H1 (cell line): Measurements from ENCODE around the gene FRRS1L. TPM values are rescaled to one million over a fixed set of nuclear protein-coding genes. Genes with fewer than 3 reads are reported as not detected.

Experiments used
- CTCF ChIA-PET: fragments of 300-600 bp; sonication (Branson Sonifier 250); formaldehyde crosslinking; loops from one replicate; lab custom pipeline; 2021; ENCODE audit not compliant: partially characterized antibody; lab: Charles Lee
- POLR2A ChIA-PET: fragments of 300-600 bp; sonication (Branson Sonifier 250); formaldehyde crosslinking; loops from one replicate; lab custom pipeline; 2021; ENCODE audit warnings: inconsistent platforms; ENCODE audit not compliant: partially characterized antibody; lab: Charles Lee
- DNase-seq, 2 experiments: peaks; one replicate each; pipeline versions ENCODE4 v3.0.0 to v3.0.0-alpha.2; 2010 to 2022; ENCODE audit warnings: low spot score in 2 of 2, low read depth in 1 of 2, mixed read lengths in 1 of 2
- FAIRE-seq: peaks from 2 replicates; lab custom pipeline; 2011; peaks lifted over from hg19 to GRCh38; lab: Jason Lieb, UNC
- H2AFZ ChIP-seq: 2 replicates; pipeline ENCODE4 v1.8.1; 2012; ENCODE audit warnings: low read length, inconsistent platforms
- H2AK5ac ChIP-seq: 2 replicates; pipeline ENCODE4 v1.6.1; 2013; ENCODE audit warnings: low read depth, low read length
- H2BK120ac ChIP-seq: replicated peaks from 2 replicates; pipeline ENCODE3; 2013; ENCODE audit warnings: low read depth, low read length, inconsistent platforms
- H2BK12ac ChIP-seq: 2 replicates; pipeline ENCODE4 v1.6.1; 2013; ENCODE audit warnings: low read depth, low read length
- H2BK15ac ChIP-seq: 2 replicates; pipeline ENCODE4 v1.6.1; 2013; ENCODE audit warnings: low read length
- H2BK20ac ChIP-seq: 2 replicates; pipeline ENCODE4 v1.6.1; 2013; ENCODE audit warnings: low read length
- H2BK5ac ChIP-seq: 2 replicates; pipeline ENCODE4 v1.6.1; 2013; ENCODE audit warnings: low read depth, low read length
- H3K14ac ChIP-seq: 2 replicates; pipeline ENCODE4 v1.6.1; 2013; ENCODE audit warnings: inconsistent platforms; ENCODE audit not compliant: insufficient read length
- H3K18ac ChIP-seq: 2 replicates; pipeline ENCODE4 v1.6.1; 2013; ENCODE audit warnings: low read length; ENCODE audit errors: extremely low read depth
- H3K23ac ChIP-seq: 2 replicates; pipeline ENCODE4 v1.6.1; 2013; ENCODE audit warnings: inconsistent platforms; ENCODE audit not compliant: insufficient read length
- H3K23me2 ChIP-seq: 2 replicates; pipeline ENCODE4 v1.6.1; 2013; ENCODE audit warnings: low read depth, low read length
- H3K27ac ChIP-seq: 2 replicates; pipeline ENCODE4 v1.6.1; 2011; ENCODE audit warnings: low read depth, low read length, inconsistent platforms
- H3K27me3 ChIP-seq, 4 experiments: replicated peaks in 1 of 4; 1 replicate in 1 of 4; 2 replicates in 3 of 4; pipeline versions ENCODE4 v1.6.1 to v1.8.1; 2011 to 2013; ENCODE audit warnings: low read length in 3 of 4, mild to moderate bottlenecking in 3 of 4, inconsistent platforms in 2 of 4, mixed read lengths in 2 of 4, moderate library complexity in 1 of 4; ENCODE audit not compliant: control insufficient read depth in 3 of 4, insufficient read depth in 3 of 4; ENCODE audit errors: extremely low read depth in 1 of 4
- H3K36me3 ChIP-seq, 4 experiments: 2 replicates each; pipeline versions ENCODE4 v1.6.1 to v1.8.1; 2011 to 2013; ENCODE audit warnings: mild to moderate bottlenecking in 4 of 4, low read length in 3 of 4, moderate library complexity in 2 of 4, control low read depth in 1 of 4, inconsistent platforms in 1 of 4; ENCODE audit not compliant: insufficient read depth in 4 of 4, control insufficient read depth in 2 of 4
- H3K4ac ChIP-seq: replicated peaks from 2 replicates; pipeline ENCODE3; 2013; ENCODE audit warnings: low read length, low read depth, mixed read lengths, inconsistent platforms; ENCODE audit not compliant: insufficient read length
- H3K4me1 ChIP-seq, 4 experiments: replicated peaks in 1 of 4; 1 replicate in 1 of 4; 2 replicates in 3 of 4; pipeline versions ENCODE4 v1.6.1 to v1.8.1; 2011 to 2013; ENCODE audit warnings: low read length in 3 of 4, inconsistent platforms in 2 of 4, mixed read lengths in 1 of 4; ENCODE audit not compliant: insufficient read depth in 4 of 4, control insufficient read depth in 3 of 4
- H3K4me2 ChIP-seq, 2 experiments: 2 replicates each; pipeline versions ENCODE4 v1.6.1 to v1.8.1; 2011 to 2013; ENCODE audit warnings: low read depth in 2 of 2, low read length in 2 of 2, control low read depth in 1 of 2, inconsistent platforms in 1 of 2, mild to moderate bottlenecking in 1 of 2; ENCODE audit not compliant: insufficient read depth in 1 of 2
- H3K4me3 ChIP-seq, 4 experiments: fragments of 200-600, 300-600 bp in 1 of 4; sonication (generic), shearing (Covaris generic), sonication (Bioruptor Twin) in 1 of 4; 2 replicates each; pipeline versions ENCODE4 v1.5.1 to v1.8.1; 2011 to 2016; ENCODE audit warnings: low read length in 4 of 4, low read depth in 3 of 4, control low read depth in 2 of 4, inconsistent platforms in 2 of 4, mild to moderate bottlenecking in 2 of 4, mixed read lengths in 1 of 4, moderate library complexity in 1 of 4; ENCODE audit not compliant: insufficient read depth in 2 of 4; ENCODE audit errors: extremely low read depth in 1 of 4
- H3K56ac ChIP-seq: replicated peaks from 2 replicates; pipeline ENCODE3; 2013; ENCODE audit warnings: low read depth, mild to moderate bottlenecking, mixed read lengths, low read length, inconsistent platforms; ENCODE audit not compliant: insufficient read length
- H3K79me1 ChIP-seq: 2 replicates; pipeline ENCODE4 v1.6.1; 2013; ENCODE audit warnings: low read depth, low read length, control low read depth
- H3K79me2 ChIP-seq, 2 experiments: 2 replicates each; pipeline versions ENCODE4 v1.6.1 to v1.8.1; 2012 to 2013; ENCODE audit warnings: low read length in 2 of 2, mild to moderate bottlenecking in 2 of 2, inconsistent platforms in 1 of 2; ENCODE audit not compliant: insufficient read depth in 2 of 2, control insufficient read depth in 1 of 2
- H3K9ac ChIP-seq, 4 experiments: replicated peaks in 1 of 4; 1 replicate in 1 of 4; 2 replicates in 3 of 4; pipeline versions ENCODE4 v1.6.1 to v1.8.1; 2011 to 2013; ENCODE audit warnings: low read depth in 3 of 4, low read length in 3 of 4, control low read depth in 2 of 4, mild to moderate bottlenecking in 2 of 4, moderate library complexity in 2 of 4, inconsistent platforms in 1 of 4; ENCODE audit errors: extremely low read depth in 1 of 4
- H3K9me3 ChIP-seq, 2 experiments: 2 replicates each; pipeline versions ENCODE4 v1.6.1 to v1.8.1; 2012 to 2013; ENCODE audit warnings: mild to moderate bottlenecking in 2 of 2, moderate library complexity in 2 of 2, control low read depth in 1 of 2, inconsistent platforms in 1 of 2, low read depth in 1 of 2, low read length in 1 of 2, mixed read lengths in 1 of 2; ENCODE audit not compliant: insufficient read depth in 2 of 2
- H4K20me1 ChIP-seq, 2 experiments: replicated peaks in 1 of 2; 2 replicates each; pipeline versions ENCODE3 to v1.8.1; 2011 to 2013; ENCODE audit warnings: inconsistent platforms in 2 of 2, low read length in 2 of 2, mild to moderate bottlenecking in 1 of 2; ENCODE audit not compliant: insufficient read depth in 2 of 2, control insufficient read depth in 1 of 2
- H4K5ac ChIP-seq: 2 replicates; pipeline ENCODE4 v1.6.1; 2013; ENCODE audit warnings: low read length, low read depth, mixed read lengths, inconsistent platforms; ENCODE audit not compliant: insufficient read length
- H4K8ac ChIP-seq: 2 replicates; pipeline ENCODE4 v1.8.0; 2013; ENCODE audit warnings: mild to moderate bottlenecking, moderate library complexity, low read length, inconsistent platforms; ENCODE audit not compliant: insufficient read depth; ENCODE audit errors: extremely low read depth
- H4K91ac ChIP-seq: replicated peaks from 2 replicates; pipeline ENCODE3; 2013; ENCODE audit warnings: low read length, mixed read lengths, inconsistent platforms; ENCODE audit not compliant: insufficient read length
- BACH1 ChIP-seq: IDR thresholded peaks from 2 replicates; pipeline ENCODE4 v1.6.1; 2012; ENCODE audit warnings: low read length, improper control_type of control experiment
- CHD1 ChIP-seq: IDR thresholded peaks from 2 replicates; pipeline ENCODE4 v1.6.1; 2012; ENCODE audit warnings: low read depth, low read length, improper control_type of control experiment
- GTF2F1 ChIP-seq: IDR thresholded peaks from 2 replicates; pipeline ENCODE4 v1.6.1; 2012; ENCODE audit warnings: low read depth, low read length, improper control_type of control experiment, borderline replicate concordance
- HDAC6 ChIP-seq: IDR thresholded peaks from one replicate; pipeline ENCODE4 v1.7.1; 2012; ENCODE audit warnings: low read depth, mild to moderate bottlenecking, inconsistent platforms, low read length, moderate library complexity
- KDM1A ChIP-seq: fragments of 200-600, 300-600 bp; sonication (generic); IDR thresholded peaks from 2 replicates; pipeline ENCODE4 v1.7.1; 2016; ENCODE audit warnings: mild to moderate bottlenecking, low read length, borderline replicate concordance
- POU5F1 ChIP-seq: IDR thresholded peaks from 2 replicates; pipeline ENCODE4 v1.6.1; 2011; ENCODE audit warnings: low read depth, mild to moderate bottlenecking, low read length, moderate library complexity
- RFX5 ChIP-seq: IDR thresholded peaks from 2 replicates; pipeline ENCODE4 v1.6.1; 2011; ENCODE audit warnings: low read depth, low read length, improper control_type of control experiment, borderline replicate concordance
- SP2 ChIP-seq: IDR thresholded peaks from 2 replicates; pipeline ENCODE4 v1.6.1; 2012; ENCODE audit warnings: mild to moderate bottlenecking, low read length, inconsistent platforms
- WGBS, 2 experiments: shearing (Covaris generic) in 1 of 2; methylation state at CpG; one replicate each; pipeline versions ENCODE4 v1.1.6 to v1.1.7; 2013 to 2015; ENCODE audit warnings: low lambda C conversion rate in 2 of 2, mixed read lengths in 2 of 2, inconsistent platforms in 1 of 2, low coverage in 1 of 2, missing lambda C conversion rate in 1 of 2; ENCODE audit not compliant: insufficient replicate concordance in 2 of 2, insufficient coverage in 1 of 2, insufficient read length in 1 of 2; ENCODE audit errors: extremely low coverage in 1 of 2, missing lambda C conversion rate in 1 of 2; 5-methylcytosine and 5-hydroxymethylcytosine counted together
- polyA plus RNA-seq, 7 experiments: library from polyadenylated mRNA; depleted of rRNA in 3 of 7; stranded (reverse) in 5 of 7; unstranded in 2 of 7; fragments of >200 nt in 5 of 7; fragments of 200-250 nt in 2 of 7; gene quantifications; 1 replicate in 5 of 7; 2 replicates in 1 of 7; 4 replicates in 1 of 7; pipeline versions ENCODE4 v1.2.1 to v1.2.3, GENCODE V29; 2011 to 2013; ENCODE audit warnings: missing spikeins in 2 of 7, mixed read lengths in 2 of 7
- total RNA-seq: library from RNA; stranded (reverse); fragmentation: NEBNext Ultra II Directional; extraction: Animal tissue kit (Norgen Biotek cat#: 25700); gene quantifications from 2 replicates; pipeline ENCODE4 v1.2.1, GENCODE V29; 2021

Gene FRRS1L
- total and polyA plus RNA-seq, 2 of the 8 experiments (the other 6 are each of a cell fraction or from before 2014, with no cell fraction given) = 1.0 to 2.2 TPM

DNA sequence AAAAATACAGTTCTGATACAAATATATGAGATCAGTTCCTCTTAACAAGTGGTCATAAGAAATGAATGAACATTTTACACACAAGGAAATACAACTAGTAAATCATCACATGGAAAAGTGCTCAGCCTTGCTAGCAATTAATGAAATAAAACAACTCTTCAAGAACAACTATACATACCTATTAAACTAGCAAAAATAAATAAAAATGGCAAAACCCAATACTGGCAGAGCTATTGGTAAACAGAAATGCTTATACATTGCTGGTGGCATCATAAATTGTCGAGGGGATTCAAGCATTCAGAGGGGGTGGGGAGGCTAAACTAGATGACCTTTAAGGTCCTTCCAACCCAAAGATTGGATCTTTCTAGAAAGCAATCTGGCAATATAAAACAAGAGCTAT is 5.9 kb upstream of the FRRS1L start:
- H2AK5ac ChIP-seq = no peak overlapping the region
- H3K23ac ChIP-seq = no peak overlapping the region
- no peaks in the 10 kb centered on the region for H4K20me1 ChIP-seq
- no peak overlapping the region for H3K4me2 ChIP-seq
- 81% methylated on average over 1 of the region's 1 CpG; no CpG with 5 or more reads in 1 of the 2 experiments for WGBS, 2 experiments
- no peak overlapping the region for H3K4ac ChIP-seq
- H3K56ac ChIP-seq = no peak overlapping the region
- no peak overlapping the region for H2BK15ac ChIP-seq
- no peak for TF ChIP-seq BACH1
- TF ChIP-seq SP2 = no peak
- no peak for TF ChIP-seq POU5F1
- no peak for TF ChIP-seq GTF2F1
- 0 out of 2 replicates have a peak, but pooled peaks have one; percentile 30 for TF ChIP-seq KDM1A
- no peak for TF ChIP-seq RFX5
- TF ChIP-seq HDAC6 = no peak
- no peak for TF ChIP-seq CHD1
- no peak overlapping the region for H2BK120ac ChIP-seq
- H4K5ac ChIP-seq = no peak overlapping the region
- no peaks in the 10 kb centered on the region for H3K4me1 ChIP-seq
- no peaks in the 10 kb centered on the region for H3K79me2 ChIP-seq
- H3K14ac ChIP-seq = no peak overlapping the region
- H4K8ac ChIP-seq = no peak overlapping the region
- no peak overlapping the region for H3K18ac ChIP-seq
- no peak overlapping the region for H2BK12ac ChIP-seq
- no peaks in the 10 kb centered on the region for H3K9me3 ChIP-seq
- no peak overlapping the region for H4K91ac ChIP-seq
- peaks cover 0 to under 1% (median under 1%) of the 10 kb centered on the region in 4 experiments; a peak in 4 of 7 replicates for H3K27me3 ChIP-seq
- H3K4me3 ChIP-seq = no peak overlapping the region
- no peak for DNase-seq
- no peak overlapping the region for H3K9ac ChIP-seq
- FAIRE-seq = no peak
- POLR2A ChIA-PET = interaction anchor here (0.7 kb wide), 1 partner anchor 173 kb away, joined by 3 read pairs; no protein-coding TSS in a partner anchor
- no peak overlapping the region for H2BK20ac ChIP-seq
- H2AFZ ChIP-seq = no peak overlapping the region
- H2BK5ac ChIP-seq = no peak overlapping the region
- H3K79me1 ChIP-seq = no peaks in the 10 kb centered on the region
- CTCF ChIA-PET = interaction anchor here (0.6 to 4.6 kb wide), 3 partner anchors 11 to 237 kb away, joined by 4 to 21 read pairs (median 6); no protein-coding TSS in a partner anchor
- no peak overlapping the region for H3K27ac ChIP-seq
- H3K36me3 ChIP-seq = no peaks in the 10 kb centered on the region
- no peaks in the 10 kb centered on the region for H3K23me2 ChIP-seq
